ENCODE results near the gene IQCE.

DNA sequence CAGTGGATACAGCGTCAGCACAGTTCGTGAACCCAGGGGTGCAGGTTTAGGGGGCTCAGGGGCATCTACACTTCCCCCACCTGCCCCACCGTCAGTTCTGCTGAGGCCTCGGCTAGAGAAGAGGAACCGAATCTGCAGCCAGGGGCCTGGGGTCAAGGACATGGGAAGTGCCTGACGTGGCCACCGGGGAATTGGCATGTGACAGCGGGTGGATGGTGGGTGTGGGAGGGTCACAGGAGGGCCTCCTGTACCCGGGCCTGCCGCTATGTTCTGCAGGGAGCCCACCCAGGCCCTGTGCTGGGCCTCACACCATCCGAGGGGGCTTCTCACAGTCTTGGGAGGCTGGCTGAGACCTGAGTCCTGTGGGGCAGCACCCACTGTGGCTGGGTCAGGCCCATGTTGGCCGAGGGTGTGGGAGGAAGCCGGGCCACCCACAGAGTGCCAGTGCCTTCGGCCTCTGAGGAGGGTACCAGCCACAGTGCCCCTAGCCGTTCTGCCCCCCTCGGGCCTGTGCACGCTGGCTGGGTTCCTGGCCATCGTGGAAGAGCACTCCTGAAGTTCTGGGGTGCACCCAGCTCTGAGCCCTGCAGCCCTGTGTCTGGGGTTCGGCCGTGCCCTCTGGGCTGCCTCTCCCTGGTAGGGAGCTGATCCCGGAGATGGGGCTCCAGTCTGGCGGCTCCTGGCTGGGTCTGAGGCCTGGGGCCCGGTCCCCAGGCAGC is 78.9 kb downstream of the IQCE start:
- no peak for TF ChIP-seq CTCF (IDR thresholded peaks at IDR 0.05)
- no peak for TF ChIP-seq POLR2AphosphoS5 (IDR thresholded peaks at IDR 0.05; ENCODE audit: insufficient read depth in 1 of 2, low read depth in 1 of 2)
- no peak for TF ChIP-seq POLR2A (IDR thresholded peaks at IDR 0.05)
